IMR-90 (cell line): ENCODE data around the gene DARS1. TPM values are rescaled to one million over a fixed set of nuclear protein-coding genes. Genes with fewer than 3 reads are reported as not detected.

Experiments used
- ATAC-seq: fragments of 200-7000 bp; cut with Tn5 transposase; 2 replicates; pipeline ENCODE4 v1.9.1; 2020; ENCODE audit warnings: low read depth, mild to moderate bottlenecking, moderate library complexity
- BruUV-seq: library from RNA; stranded (reverse); fragments of 400-500 nt; replicated peaks from 2 replicates; lab custom pipeline; 2021; lab: Mats Ljungman, UMichigan
- CTCF ChIA-PET: fragments of 300-600 bp; formaldehyde crosslinking; extraction: SDS; loops from one replicate; lab custom pipeline; 2021; ENCODE audit warnings: antibody characterized with exemption; lab: Yijun Ruan, JAX
- POLR2A ChIA-PET: fragments of 300-600 bp; sonication (Branson Sonifier 250); formaldehyde crosslinking; loops from one replicate; lab custom pipeline; 2022; ENCODE audit warnings: antibody characterized with exemption; ENCODE audit not compliant: unreplicated experiment; lab: Charles Lee
- DNase-seq: peaks from one replicate; pipeline ENCODE4 v3.0.0; 2013
- H2AFZ ChIP-seq: replicated peaks from 2 replicates; pipeline ENCODE3; 2013; ENCODE audit warnings: low read length, mild to moderate bottlenecking; ENCODE audit not compliant: poor library complexity
- H2AK5ac ChIP-seq: 2 replicates; pipeline ENCODE4 v1.6.1; 2013; ENCODE audit warnings: low read depth, low read length, inconsistent platforms
- H2AK9ac ChIP-seq: replicated peaks from 2 replicates; pipeline ENCODE3; 2013; ENCODE audit warnings: mild to moderate bottlenecking, low read depth, low read length, moderate library complexity; ENCODE audit not compliant: poor library complexity
- H2BK120ac ChIP-seq: 2 replicates; pipeline ENCODE4 v1.6.1; 2013; ENCODE audit warnings: low read depth, low read length, inconsistent platforms
- H2BK15ac ChIP-seq: 3 replicates; pipeline ENCODE4 v1.6.1; 2013; ENCODE audit warnings: low read depth, low read length, inconsistent platforms
- H2BK20ac ChIP-seq: 2 replicates; pipeline ENCODE4 v1.6.1; 2013; ENCODE audit warnings: low read depth, mild to moderate bottlenecking, inconsistent platforms, low read length, moderate library complexity
- H2BK5ac ChIP-seq: 2 replicates; pipeline ENCODE4 v1.6.1; 2013; ENCODE audit warnings: mild to moderate bottlenecking, low read depth, low read length, inconsistent platforms; ENCODE audit not compliant: poor library complexity, severe bottlenecking
- H3K14ac ChIP-seq: replicated peaks from 2 replicates; pipeline ENCODE4 v1.6.1; 2013; ENCODE audit warnings: low read depth, low read length, inconsistent platforms
- H3K18ac ChIP-seq: 2 replicates; pipeline ENCODE4 v1.6.1; 2013; ENCODE audit warnings: low read depth, low read length, control low read depth
- H3K23ac ChIP-seq: 2 replicates; pipeline ENCODE4 v1.6.1; 2013; ENCODE audit warnings: low read depth, low read length, inconsistent platforms
- H3K27ac ChIP-seq: 2 replicates; pipeline ENCODE4 v1.5.1; 2013; ENCODE audit warnings: mild to moderate bottlenecking, control low read depth, low read length; ENCODE audit not compliant: insufficient read depth
- H3K27me3 ChIP-seq: 2 replicates; pipeline ENCODE4 v1.6.1; 2013; ENCODE audit warnings: low read length; ENCODE audit not compliant: control insufficient read depth, insufficient read depth
- H3K36me3 ChIP-seq: 2 replicates; pipeline ENCODE4 v1.6.1; 2013; ENCODE audit warnings: low read length, mixed read lengths; ENCODE audit not compliant: control insufficient read depth, insufficient read depth
- H3K4ac ChIP-seq: 2 replicates; pipeline ENCODE4 v1.6.1; 2013; ENCODE audit warnings: low read depth, low read length, inconsistent platforms
- H3K4me1 ChIP-seq: 2 replicates; pipeline ENCODE4 v1.6.1; 2013; ENCODE audit warnings: low read length, mixed read lengths; ENCODE audit not compliant: control insufficient read depth, insufficient read depth
- H3K4me2 ChIP-seq: 2 replicates; pipeline ENCODE4 v1.6.1; 2013; ENCODE audit warnings: low read depth, mild to moderate bottlenecking, control low read depth, low read length, moderate library complexity
- H3K4me3 ChIP-seq: 2 replicates; pipeline ENCODE4 v1.5.1; 2013; ENCODE audit warnings: low read depth, mild to moderate bottlenecking, control low read depth, low read length, moderate library complexity; ENCODE audit not compliant: insufficient read depth
- H3K56ac ChIP-seq: 2 replicates; pipeline ENCODE4 v1.6.1; 2013; ENCODE audit warnings: low read length, inconsistent platforms; ENCODE audit not compliant: insufficient read depth; ENCODE audit errors: extremely low read depth
- H3K79me1 ChIP-seq, 2 experiments: 2 replicates each; pipeline ENCODE4 v1.6.1; 2013; ENCODE audit warnings: low read length in 2 of 2, inconsistent platforms in 1 of 2, low read depth in 1 of 2
- H3K9ac ChIP-seq: 2 replicates; pipeline ENCODE4 v1.6.1; 2013; ENCODE audit warnings: low read depth, low read length, control low read depth
- H3K9me1 ChIP-seq: 2 replicates; pipeline ENCODE4 v1.6.1; 2013; ENCODE audit warnings: low read length, inconsistent platforms; ENCODE audit not compliant: insufficient read depth
- H3K9me3 ChIP-seq: 2 replicates; pipeline ENCODE4 v1.6.1; 2013; ENCODE audit warnings: low read length; ENCODE audit not compliant: control insufficient read depth, insufficient read depth
- H4K20me1 ChIP-seq: 2 replicates; pipeline ENCODE4 v1.6.1; 2013; ENCODE audit warnings: low read length, inconsistent platforms; ENCODE audit not compliant: insufficient read depth
- H4K5ac ChIP-seq: 2 replicates; pipeline ENCODE4 v1.6.1; 2013; ENCODE audit warnings: mild to moderate bottlenecking, low read depth, low read length, control low read depth
- H4K8ac ChIP-seq, 2 experiments: 2 replicates each; pipeline ENCODE4 v1.6.1; 2013; ENCODE audit warnings: low read depth in 2 of 2, low read length in 2 of 2, control low read depth in 1 of 2, inconsistent platforms in 1 of 2
- H4K91ac ChIP-seq: 2 replicates; pipeline ENCODE4 v1.6.1; 2013; ENCODE audit warnings: low read depth, low read length, inconsistent platforms; ENCODE audit not compliant: insufficient read depth
- BHLHE40 ChIP-seq: fragments of 150-350 bp; IDR thresholded peaks from 2 replicates; pipeline ENCODE4 v1.6.1; 2016; ENCODE audit warnings: mild to moderate bottlenecking, low read depth, low read length
- CEBPB ChIP-seq: IDR thresholded peaks from 2 replicates; pipeline ENCODE4 v1.6.1; 2012; ENCODE audit warnings: low read depth, low read length, improper control_type of control experiment
- CTCF ChIP-seq: conservative IDR thresholded peaks from 2 replicates; pipeline ENCODE4 v1.5.1; 2012; ENCODE audit warnings: mild to moderate bottlenecking, low read depth, low read length, improper control_type of control experiment
- FOS ChIP-seq: fragments of 150-350 bp; IDR thresholded peaks from 2 replicates; pipeline ENCODE4 v1.6.1; 2016; ENCODE audit warnings: low read depth, low read length
- MAZ ChIP-seq: IDR thresholded peaks from 2 replicates; pipeline ENCODE4 v1.6.1; 2012; ENCODE audit warnings: low read depth, mild to moderate bottlenecking, low read length, improper control_type of control experiment, moderate library complexity, borderline replicate concordance
- MXI1 ChIP-seq: IDR thresholded peaks from 2 replicates; pipeline ENCODE4 v1.6.1; 2012; ENCODE audit warnings: low read depth, mild to moderate bottlenecking, low read length, moderate library complexity, borderline replicate concordance
- NFE2L2 ChIP-seq: fragments of 150-350 bp; IDR thresholded peaks from 2 replicates; pipeline ENCODE4 v1.6.1; 2016; ENCODE audit warnings: low read depth, mild to moderate bottlenecking, low read length
- POLR2A ChIP-seq: IDR thresholded peaks from 2 replicates; pipeline ENCODE4 v1.6.1; 2012; ENCODE audit warnings: mild to moderate bottlenecking, low read depth, low read length
- RAD21 ChIP-seq: IDR thresholded peaks from 2 replicates; pipeline ENCODE4 v1.6.1; 2012; ENCODE audit warnings: low read length, improper control_type of control experiment
- RCOR1 ChIP-seq: IDR thresholded peaks from 2 replicates; pipeline ENCODE4 v1.6.1; 2012; ENCODE audit warnings: mild to moderate bottlenecking, low read length, improper control_type of control experiment; ENCODE audit not compliant: insufficient replicate concordance
- RFX5 ChIP-seq: IDR thresholded peaks from 2 replicates; pipeline ENCODE4 v1.8.0; 2012; ENCODE audit warnings: low read depth, mild to moderate bottlenecking, low read length, moderate library complexity
- SMC3 ChIP-seq: fragments of 150-350 bp; IDR thresholded peaks from 2 replicates; pipeline ENCODE4 v1.6.1; 2016; ENCODE audit warnings: low read depth, mild to moderate bottlenecking, antibody characterized with exemption, low read length, moderate library complexity
- WGBS, 2 experiments: methylation state at CpG; one replicate each; pipeline versions ENCODE4 v1.1.5 to v1.1.7; 2013; ENCODE audit warnings: missing lambda C conversion rate in 2 of 2; ENCODE audit not compliant: insufficient read length in 1 of 2; ENCODE audit errors: extremely low coverage in 2 of 2; 5-methylcytosine and 5-hydroxymethylcytosine counted together
- dilution Hi-C: fragments of 300-500 bp; cut with HindIII; formaldehyde crosslinking; loops from one replicate; pipeline ENCODE4 v1.14.3; 2018; ENCODE audit warnings: low sequenced_read_pairs; ENCODE audit not compliant: unreplicated experiment
- in situ Hi-C: fragments of 300-500 bp; cut with MboI; formaldehyde crosslinking; loops from 3 replicates; pipeline ENCODE4 v1.14.3; 2019; ENCODE audit warnings: low sequenced_read_pairs, inconsistent platforms, mixed read lengths
- intact Hi-C: fragments of 100-400 bp; cut with micrococcal nuclease; formaldehyde crosslinking; loops from 2 replicates; pipeline ENCODE4 v1.10.0; 2022
- polyA plus RNA-seq, 3 experiments: library from polyadenylated mRNA; depleted of rRNA; stranded (reverse); fragments of >200 nt; gene quantifications; 2 replicates each; pipeline ENCODE4 v1.2.3, GENCODE V29; 2012; ENCODE audit warnings: low replicate concordance in 1 of 3
- total RNA-seq: library from RNA; depleted of rRNA; stranded (reverse); fragments of >200 nt; gene quantifications from 2 replicates; pipeline ENCODE4 v1.2.3, GENCODE V29; 2012
- TF ChIP-seq, protein P1 (sequence below): fragments of 150-350 bp; IDR thresholded peaks from 2 replicates; pipeline ENCODE4 v1.6.1; 2016; ENCODE audit warnings: low read depth, mild to moderate bottlenecking, low read length, moderate library complexity, borderline replicate concordance

DARS1 gene
- total and polyA plus RNA-seq, 2 of the 4 experiments (the other 2 are of a cell fraction), result 56.5 to 66.5 TPM

- H4K8ac ChIP-seq, result no peak overlapping the region
- H2BK5ac ChIP-seq, result no peak overlapping the region
- no peak overlapping the region for H3K14ac ChIP-seq
- H3K4me2 ChIP-seq, result no peak overlapping the region
- no peak overlapping the region for H3K56ac ChIP-seq
- H4K91ac ChIP-seq, result no peak overlapping the region
- dilution Hi-C loops, result no loop called here
- no peaks in the 10 kb centered on the region for H3K79me1 ChIP-seq
- no peak overlapping the region for H4K5ac ChIP-seq
- no TSS peak for BruUV-seq
- no peaks in the 10 kb centered on the region for H4K20me1 ChIP-seq
- H2BK120ac ChIP-seq, result no peak overlapping the region
- no peak overlapping the region for H3K23ac ChIP-seq
- no peak overlapping the region for H2BK15ac ChIP-seq
- H3K4me1 ChIP-seq, result no peaks in the 10 kb centered on the region
- H2AFZ ChIP-seq, result peak overlapping the region; percentile 68
- ChIA-PET CTCF (interaction anchor here (0.7 to 1.7 kb wide), 4 partner anchors 9 to 22 kb away, joined by 3 to 4 read pairs (median 4); no protein-coding TSS in a partner anchor), POLR2A (no interaction called here)
- intact Hi-C loops, result no loop called here
- H3K4ac ChIP-seq, result no peak overlapping the region
- WGBS, 2 experiments, result 59% methylated on average over 2 of the region's 5 CpGs; no CpG with 5 or more reads in 1 of the 2 experiments
- no peak for TF ChIP-seq NFE2L2
- no peak for TF ChIP-seq RAD21
- TF ChIP-seq RFX5, result no peak
- no peak for TF ChIP-seq FOS
- TF ChIP-seq RCOR1, result no peak
- no peak for TF ChIP-seq CTCF
- no peak for TF ChIP-seq MXI1
- TF ChIP-seq CEBPB, result no peak
- no peak for TF ChIP-seq BHLHE40
- no peak for TF ChIP-seq MAZ
- no peak for TF ChIP-seq SMC3
- TF ChIP-seq, protein P1, sequence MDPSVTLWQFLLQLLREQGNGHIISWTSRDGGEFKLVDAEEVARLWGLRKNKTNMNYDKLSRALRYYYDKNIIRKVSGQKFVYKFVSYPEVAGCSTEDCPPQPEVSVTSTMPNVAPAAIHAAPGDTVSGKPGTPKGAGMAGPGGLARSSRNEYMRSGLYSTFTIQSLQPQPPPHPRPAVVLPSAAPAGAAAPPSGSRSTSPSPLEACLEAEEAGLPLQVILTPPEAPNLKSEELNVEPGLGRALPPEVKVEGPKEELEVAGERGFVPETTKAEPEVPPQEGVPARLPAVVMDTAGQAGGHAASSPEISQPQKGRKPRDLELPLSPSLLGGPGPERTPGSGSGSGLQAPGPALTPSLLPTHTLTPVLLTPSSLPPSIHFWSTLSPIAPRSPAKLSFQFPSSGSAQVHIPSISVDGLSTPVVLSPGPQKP, result no peak
- TF ChIP-seq POLR2A, result no peak
- H2BK20ac ChIP-seq, result no peak overlapping the region
- no peaks in the 10 kb centered on the region for H3K36me3 ChIP-seq
- H3K9me3 ChIP-seq, result no peaks in the 10 kb centered on the region
- no peak overlapping the region for H3K27ac ChIP-seq
- no peaks in the 10 kb centered on the region for H3K9me1 ChIP-seq
- no peak overlapping the region for H3K4me3 ChIP-seq
- H3K9ac ChIP-seq, result no peak overlapping the region
- no peak overlapping the region for H2AK9ac ChIP-seq
- no peak overlapping the region for H3K18ac ChIP-seq
- H3K27me3 ChIP-seq, result no peaks in the 10 kb centered on the region
- DNase-seq (no peak), ATAC-seq (no peak; the same call in 1 of the 2 replicates)
- no peak overlapping the region for H2AK5ac ChIP-seq
- in situ Hi-C loops, result no loop called here
Measured at GRCh38 chr2:135997380-135997779, 12.0 kb upstream of the DARS1 start.
